ENCODE results near the gene SH3PXD2A. TPM values are rescaled to one million over a fixed set of nuclear protein-coding genes. Genes with fewer than 3 reads are reported as not detected.

SH3PXD2A gene
- total RNA-seq, 1 donor from 2014 or later = 56.2 TPM

GRCh38 chr10:103852189-103852711 is 3.1 kb downstream of the SH3PXD2A start:
- intact Hi-C loops (cut with DNase I) = no loop called here
- no peak for DNase-seq (ENCODE audit: extremely low spot score in 2 of 2)
- Histone ChIP-seq H3K4me1 (peaks cover 83% of the 10 kb centered on the region), H3K27me3 (no peaks in the 10 kb centered on the region), H3K4me3 (peak overlapping the region in 1 of 2 donors; percentile 63), H3K9me3 (no peaks in the 10 kb centered on the region), H3K36me3 (no peaks in the 10 kb centered on the region), H3K27ac (peak overlapping the region; percentile 84)
- TF ChIP-seq POLR2AphosphoS5 (IDR thresholded peaks at IDR 0.05; ENCODE audit: insufficient read depth in 1 of 2, low read depth in 1 of 2) (peak in 1 of 2 donors; percentile 56), POLR2A (IDR thresholded peaks at IDR 0.05) (no peak)
- TF ChIP-seq, protein P1, sequence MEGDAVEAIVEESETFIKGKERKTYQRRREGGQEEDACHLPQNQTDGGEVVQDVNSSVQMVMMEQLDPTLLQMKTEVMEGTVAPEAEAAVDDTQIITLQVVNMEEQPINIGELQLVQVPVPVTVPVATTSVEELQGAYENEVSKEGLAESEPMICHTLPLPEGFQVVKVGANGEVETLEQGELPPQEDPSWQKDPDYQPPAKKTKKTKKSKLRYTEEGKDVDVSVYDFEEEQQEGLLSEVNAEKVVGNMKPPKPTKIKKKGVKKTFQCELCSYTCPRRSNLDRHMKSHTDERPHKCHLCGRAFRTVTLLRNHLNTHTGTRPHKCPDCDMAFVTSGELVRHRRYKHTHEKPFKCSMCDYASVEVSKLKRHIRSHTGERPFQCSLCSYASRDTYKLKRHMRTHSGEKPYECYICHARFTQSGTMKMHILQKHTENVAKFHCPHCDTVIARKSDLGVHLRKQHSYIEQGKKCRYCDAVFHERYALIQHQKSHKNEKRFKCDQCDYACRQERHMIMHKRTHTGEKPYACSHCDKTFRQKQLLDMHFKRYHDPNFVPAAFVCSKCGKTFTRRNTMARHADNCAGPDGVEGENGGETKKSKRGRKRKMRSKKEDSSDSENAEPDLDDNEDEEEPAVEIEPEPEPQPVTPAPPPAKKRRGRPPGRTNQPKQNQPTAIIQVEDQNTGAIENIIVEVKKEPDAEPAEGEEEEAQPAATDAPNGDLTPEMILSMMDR (IDR thresholded peaks at IDR 0.05) = no peak

- Histone ChIP-seq H3K4me1 (peaks cover 88% of the 10 kb centered on the region), H3K27me3 (no peaks in the 10 kb centered on the region), H3K9me3 (no peaks in the 10 kb centered on the region), H3K36me3 (no peaks in the 10 kb centered on the region), H3K27ac (peak overlapping the region; percentile 84), H3K4me3 (no peak overlapping the region)
- DNase-seq (ENCODE audit: extremely low spot score in 2 of 2) = no peak
- no peak for TF ChIP-seq POLR2A (IDR thresholded peaks at IDR 0.05)
- TF ChIP-seq, protein P1 (IDR thresholded peaks at IDR 0.05) = no peak
- no peak for TF ChIP-seq POLR2AphosphoS5 (IDR thresholded peaks at IDR 0.05; ENCODE audit: insufficient read depth in 1 of 2, low read depth in 1 of 2)
- intact Hi-C loops (cut with DNase I) = no loop called here
These were observed 4.1 kb downstream of the SH3PXD2A start for GRCh38 chr10:103851261-103851660.

DNA sequence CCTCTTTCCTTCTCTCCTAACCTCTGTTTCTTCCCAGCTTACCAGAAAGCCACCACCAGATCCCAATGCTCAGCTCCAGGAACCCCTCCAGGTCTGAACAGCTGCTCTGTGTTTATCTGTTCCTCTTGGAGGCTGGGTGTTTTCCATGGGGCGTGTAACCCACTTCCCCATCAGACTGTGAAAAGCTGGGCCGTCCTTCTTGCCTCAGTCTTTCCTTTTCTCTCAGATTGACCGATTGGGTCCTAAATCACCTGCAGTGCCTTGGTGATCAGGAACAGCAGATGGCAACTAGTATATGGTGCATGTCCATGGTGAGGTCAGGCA is 4.8 kb downstream of the SH3PXD2A start:
- DNase-seq (ENCODE audit: extremely low spot score in 2 of 2) = no peak
- H3K4me3 ChIP-seq = no peak overlapping the region
- no peaks in the 10 kb centered on the region for H3K27me3 ChIP-seq
- H3K9me3 ChIP-seq = no peaks in the 10 kb centered on the region
- H3K4me1 ChIP-seq = peaks cover 89% of the 10 kb centered on the region
- no peak for TF ChIP-seq POLR2A (IDR thresholded peaks at IDR 0.05)
- TF ChIP-seq, protein P1 (IDR thresholded peaks at IDR 0.05) = no peak
- TF ChIP-seq POLR2AphosphoS5 (IDR thresholded peaks at IDR 0.05; ENCODE audit: insufficient read depth in 1 of 2, low read depth in 1 of 2) = no peak
- no peaks in the 10 kb centered on the region for H3K36me3 ChIP-seq
- H3K27ac ChIP-seq = peak overlapping the region; percentile 84
- intact Hi-C loops (cut with DNase I) = no loop called here

GRCh38 chr10:103849880-103850571 is 5.3 kb downstream of the SH3PXD2A start:
- DNase-seq (ENCODE audit: extremely low spot score in 2 of 2) = no peak
- no peaks in the 10 kb centered on the region for H3K27me3 ChIP-seq
- H3K9me3 ChIP-seq = no peaks in the 10 kb centered on the region
- peak overlapping the region in 1 of 2 donors; percentile 11 for H3K4me3 ChIP-seq
- TF ChIP-seq POLR2AphosphoS5 (IDR thresholded peaks at IDR 0.05; ENCODE audit: insufficient read depth in 1 of 2, low read depth in 1 of 2) = no peak
- no peak for TF ChIP-seq POLR2A (IDR thresholded peaks at IDR 0.05)
- TF ChIP-seq, protein P1 (IDR thresholded peaks at IDR 0.05) = no peak
- H3K4me1 ChIP-seq = peaks cover 89% of the 10 kb centered on the region
- no peaks in the 10 kb centered on the region for H3K36me3 ChIP-seq
- H3K27ac ChIP-seq = peak overlapping the region; percentile 84
- intact Hi-C loops (cut with DNase I) = no loop called here

DNA sequence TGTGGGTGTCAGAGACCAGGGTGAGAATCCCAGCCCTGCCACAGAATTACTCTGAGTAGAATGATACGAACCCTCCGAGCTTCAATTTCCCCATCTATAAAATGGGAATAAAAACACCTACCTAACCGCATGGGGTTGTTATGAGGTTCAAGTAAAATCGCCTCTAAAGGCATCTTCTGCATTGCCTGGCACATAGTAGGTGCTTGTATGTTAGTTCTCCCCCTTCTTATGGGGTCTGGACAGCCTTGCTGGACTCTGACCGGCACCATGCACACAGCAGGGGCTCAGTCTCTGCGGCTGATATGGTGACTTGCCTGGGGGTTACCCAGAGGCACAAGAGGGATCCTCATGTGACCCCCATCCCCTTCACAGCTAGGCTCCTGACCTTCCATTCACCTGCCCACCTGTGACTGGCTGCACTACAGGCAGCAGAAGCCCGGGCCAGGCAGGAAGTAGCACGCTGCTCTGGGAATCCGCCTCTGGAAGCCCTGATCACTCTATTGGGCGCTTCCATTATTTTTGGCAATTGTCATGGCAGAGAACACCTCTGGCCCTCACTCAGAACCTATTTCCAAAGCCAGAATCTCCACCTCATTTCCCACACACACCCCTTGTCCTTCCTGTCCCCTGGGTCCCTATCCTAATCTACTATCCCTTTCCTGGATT is 6.0 kb downstream of the SH3PXD2A start:
- TF ChIP-seq, protein P1 (IDR thresholded peaks at IDR 0.05) = no peak
- TF ChIP-seq POLR2AphosphoS5 (IDR thresholded peaks at IDR 0.05; ENCODE audit: insufficient read depth in 1 of 2, low read depth in 1 of 2) (no peak), POLR2A (IDR thresholded peaks at IDR 0.05) (no peak)
- Histone ChIP-seq H3K27ac (peak overlapping the region; percentile 84), H3K4me1 (peaks cover 88% of the 10 kb centered on the region), H3K4me3 (no peak overlapping the region), H3K27me3 (no peaks in the 10 kb centered on the region), H3K9me3 (no peaks in the 10 kb centered on the region), H3K36me3 (no peaks in the 10 kb centered on the region)
- intact Hi-C loops (cut with DNase I) = no loop called here
- DNase-seq (ENCODE audit: extremely low spot score in 2 of 2) = no peak
